ENCODE results near the gene NMS.

DNA sequence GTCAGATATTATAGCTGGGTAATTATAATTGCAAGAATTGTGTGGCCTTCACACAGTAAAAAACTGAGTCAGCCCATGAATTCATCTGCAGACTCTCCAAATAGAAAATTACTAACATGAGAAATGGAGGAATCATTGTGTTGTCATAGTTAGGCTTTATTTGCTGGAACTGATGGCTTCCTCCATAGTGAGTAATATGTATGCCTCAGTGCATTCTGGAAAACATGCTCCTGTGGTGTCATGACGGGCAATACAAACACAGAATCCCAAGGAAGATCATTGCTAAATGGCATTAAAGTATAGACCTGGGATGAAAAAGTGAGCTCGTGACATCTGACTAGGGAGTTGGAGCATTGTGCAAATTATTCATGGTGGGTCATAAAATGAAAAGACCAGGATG lies 23.6 kb upstream of the NMS start:
- TF ChIP-seq GATA3 (IDR thresholded peaks at IDR 0.05; ENCODE audit: low read depth, low read length) (no peak), GATA2 (IDR thresholded peaks at IDR 0.05; ENCODE audit: low read depth, low read length) (no peak)

Measured in SH-SY5Y (cell line).